KOPT-K1 (cell line): Measurements from ENCODE around the gene SHISA6.

ENCODE experiments used
- H3K27ac ChIP-seq: fragments of 200-600 bp; sonication (generic); 2 replicates; pipeline ENCODE4 v1.5.1; 2016; ENCODE audit warnings: antibody characterized with exemption, mild to moderate bottlenecking, low read depth, low read length; ENCODE audit not compliant: poor library complexity, severe bottlenecking
- H3K36me3 ChIP-seq: fragments of 200-600 bp; sonication (generic); 2 replicates; pipeline ENCODE4 v1.5.1; 2017; ENCODE audit warnings: antibody characterized with exemption, mild to moderate bottlenecking, low read length, moderate library complexity; ENCODE audit not compliant: insufficient read depth
- H3K9me3 ChIP-seq: fragments of 200-600 bp; sonication (generic); 2 replicates; pipeline ENCODE4 v1.5.1; 2017; ENCODE audit warnings: antibody characterized with exemption, low read length, mild to moderate bottlenecking; ENCODE audit not compliant: insufficient read depth, poor library complexity, severe bottlenecking

SHISA6 gene

DNA sequence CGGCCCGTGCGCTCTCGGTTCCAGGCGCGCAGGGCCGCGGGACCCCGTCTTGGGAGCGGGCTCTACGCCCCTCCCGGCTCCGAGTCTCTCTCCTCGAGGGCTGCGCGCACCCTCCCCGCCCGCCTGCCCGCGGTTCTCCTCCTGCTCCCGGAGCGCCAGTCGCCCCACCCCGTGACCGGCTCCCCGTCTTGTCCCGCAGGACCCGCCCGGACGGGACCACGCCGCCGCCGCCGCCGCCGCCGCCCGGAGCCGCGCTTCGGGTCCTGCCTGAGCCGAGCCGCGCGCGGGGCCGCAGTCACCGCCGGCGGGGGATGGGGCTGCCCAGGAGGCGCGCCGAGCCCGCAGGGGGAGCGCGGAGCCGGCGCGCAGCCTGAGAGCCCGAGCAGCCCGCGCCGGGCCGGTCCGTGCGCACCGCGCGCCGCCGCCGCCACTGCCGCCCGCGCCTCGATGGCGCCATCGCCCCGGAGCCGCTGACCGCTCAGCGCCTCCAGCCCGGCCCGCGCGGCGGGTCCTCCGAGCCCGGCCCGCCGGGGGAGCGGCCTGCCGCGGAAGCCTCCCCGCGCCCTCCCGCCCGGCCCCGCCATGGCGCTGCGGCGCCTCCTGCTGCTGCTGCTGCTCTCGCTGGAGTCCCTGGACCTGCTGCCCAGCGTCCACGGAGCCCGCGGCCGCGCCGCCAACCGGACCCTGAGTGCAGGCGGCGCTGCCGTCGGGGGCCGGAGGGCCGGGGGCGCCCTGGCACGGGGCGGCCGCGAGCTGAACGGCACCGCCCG lies at the start of gene SHISA6:
Gene SHISA6, plus strand, starts transcription at position 373 of the 770 bp plus-strand sequence.
- Histone ChIP-seq H3K27ac (no peak within 1 kb of the TSS), H3K9me3 (peaks cover 4% of the 10 kb centered on the region)

GRCh38 chr17:11195801-11196200 lies 45.2 kb upstream of the SHISA6 start:
- Histone ChIP-seq H3K36me3 (no peaks in the 10 kb centered on the region), H3K9me3 (no peaks in the 10 kb centered on the region), H3K27ac (no peak overlapping the region)

More for the DNA sequence above, at the start of gene SHISA6:
- no peaks in the 10 kb centered on the region for H3K36me3 ChIP-seq

DNA sequence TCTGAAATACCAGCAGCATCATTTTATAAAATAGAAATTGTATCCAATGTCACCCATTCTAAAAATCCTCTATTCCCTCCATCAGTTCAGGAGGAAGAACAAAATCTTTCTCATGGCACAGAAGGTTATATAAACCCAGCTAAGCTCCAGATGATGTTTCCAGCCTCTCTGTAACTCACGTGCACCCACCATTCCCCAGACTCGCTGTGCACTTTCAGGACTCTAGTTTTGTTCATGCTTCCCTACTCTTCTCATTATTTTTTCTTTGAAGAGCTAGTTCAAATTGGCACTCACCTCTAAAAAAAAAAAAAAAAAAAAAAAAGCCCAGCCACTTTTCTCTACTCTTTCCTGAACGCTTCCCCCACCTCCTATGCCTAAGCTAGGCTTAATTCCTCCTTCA lies 36.0 kb upstream of the SHISA6 start:
- H3K27ac ChIP-seq: no peak overlapping the region
- no peaks in the 10 kb centered on the region for H3K36me3 ChIP-seq
- peaks cover 3% of the 10 kb centered on the region for H3K9me3 ChIP-seq

GRCh38 chr17:11205659-11206058 lies 35.4 kb upstream of the SHISA6 start:
- Histone ChIP-seq H3K9me3 (peaks cover 10% of the 10 kb centered on the region), H3K36me3 (no peaks in the 10 kb centered on the region), H3K27ac (no peak overlapping the region)

DNA sequence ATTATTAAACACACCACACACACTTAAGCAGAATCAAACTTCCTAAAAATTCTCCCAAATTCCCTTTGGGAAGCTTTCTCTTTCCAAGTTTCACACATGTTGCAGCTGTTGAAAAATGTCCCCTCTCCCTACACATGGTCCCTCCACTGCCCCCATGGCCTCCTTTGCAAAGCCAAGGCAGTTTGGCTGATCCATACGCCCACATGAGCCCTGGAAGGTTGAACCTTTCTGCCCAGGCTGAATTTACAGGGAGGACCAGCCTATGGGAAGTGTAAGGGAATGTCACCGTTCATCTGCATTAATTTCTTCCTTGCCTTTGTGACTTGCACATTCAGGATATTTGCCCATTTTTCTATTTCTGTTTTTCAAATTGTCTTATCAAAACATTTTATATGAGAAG lies 31.1 kb upstream of the SHISA6 start:
- no peaks in the 10 kb centered on the region for H3K36me3 ChIP-seq
- no peak overlapping the region for H3K27ac ChIP-seq
- peaks cover 24% of the 10 kb centered on the region for H3K9me3 ChIP-seq

DNA sequence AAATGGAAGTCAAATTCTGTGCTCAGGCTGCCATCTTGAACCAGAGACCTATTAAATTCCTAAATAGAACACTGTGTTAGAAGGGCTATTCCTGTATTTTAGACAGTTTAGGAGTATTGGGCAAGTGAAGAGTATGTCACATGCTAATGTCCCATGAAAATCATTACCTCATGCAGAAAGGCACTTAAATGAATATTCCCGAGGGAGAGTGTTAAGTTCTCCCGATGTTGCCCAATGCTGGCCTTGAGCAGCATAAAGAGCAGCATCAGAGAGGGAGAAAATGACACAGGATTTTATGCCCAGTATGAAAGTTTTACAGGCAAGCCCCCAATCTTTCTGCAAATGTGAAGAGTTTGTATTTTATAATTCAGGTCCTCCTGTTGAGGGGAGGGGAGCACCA lies 28.2 kb upstream of the SHISA6 start:
- no peak overlapping the region for H3K27ac ChIP-seq

DNA sequence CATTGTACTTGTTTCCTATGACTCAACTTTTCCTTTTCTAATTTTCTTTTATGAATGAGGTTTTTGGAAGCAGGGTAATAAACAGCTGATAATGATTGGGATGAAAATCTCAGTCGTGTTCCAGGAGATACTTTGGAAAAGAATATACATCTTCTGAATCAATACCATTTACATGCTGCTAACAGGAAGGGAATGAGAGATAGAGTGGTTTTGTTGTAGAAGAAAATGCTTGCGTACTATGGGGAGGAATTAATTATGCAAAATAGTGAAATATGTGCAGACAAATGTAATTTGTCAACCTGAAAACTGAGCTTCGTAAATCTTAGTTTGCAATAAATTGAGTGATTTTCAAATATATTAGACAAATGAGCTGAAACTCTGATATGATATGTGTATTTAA lies 24.0 kb upstream of the SHISA6 start:
- H3K27ac ChIP-seq: no peak overlapping the region
- H3K36me3 ChIP-seq: no peaks in the 10 kb centered on the region
- H3K9me3 ChIP-seq: peaks cover under 1% of the 10 kb centered on the region

More for the DNA sequence above, 28.2 kb upstream of the SHISA6 start:
- H3K9me3 ChIP-seq: peaks cover 24% of the 10 kb centered on the region
- H3K36me3 ChIP-seq: no peaks in the 10 kb centered on the region

DNA sequence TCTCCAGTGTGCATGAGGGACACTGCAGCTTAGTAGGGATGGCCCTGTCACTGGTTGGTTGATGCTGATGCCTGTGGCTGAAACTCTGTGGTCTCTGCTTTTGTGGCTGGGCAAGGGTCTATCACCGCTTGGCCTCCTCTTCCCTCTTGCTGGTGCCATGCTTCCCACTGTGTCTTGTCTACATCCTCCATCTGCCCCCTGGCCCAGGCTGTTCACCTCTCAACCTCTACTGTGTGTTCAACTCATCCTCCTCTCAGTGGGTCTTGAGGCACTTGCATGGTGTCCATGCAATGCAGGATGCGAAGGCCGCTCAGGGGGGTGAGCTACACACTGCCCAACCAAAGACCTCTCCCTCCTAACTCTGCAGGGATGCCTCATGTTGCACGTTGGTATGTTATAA lies 19.8 kb upstream of the SHISA6 start:
- Histone ChIP-seq H3K36me3 (no peaks in the 10 kb centered on the region), H3K27ac (no peak overlapping the region), H3K9me3 (no peaks in the 10 kb centered on the region)

GRCh38 chr17:11221721-11222120 lies 19.3 kb upstream of the SHISA6 start:
- Histone ChIP-seq H3K9me3 (no peaks in the 10 kb centered on the region), H3K27ac (no peak overlapping the region), H3K36me3 (no peaks in the 10 kb centered on the region)

DNA sequence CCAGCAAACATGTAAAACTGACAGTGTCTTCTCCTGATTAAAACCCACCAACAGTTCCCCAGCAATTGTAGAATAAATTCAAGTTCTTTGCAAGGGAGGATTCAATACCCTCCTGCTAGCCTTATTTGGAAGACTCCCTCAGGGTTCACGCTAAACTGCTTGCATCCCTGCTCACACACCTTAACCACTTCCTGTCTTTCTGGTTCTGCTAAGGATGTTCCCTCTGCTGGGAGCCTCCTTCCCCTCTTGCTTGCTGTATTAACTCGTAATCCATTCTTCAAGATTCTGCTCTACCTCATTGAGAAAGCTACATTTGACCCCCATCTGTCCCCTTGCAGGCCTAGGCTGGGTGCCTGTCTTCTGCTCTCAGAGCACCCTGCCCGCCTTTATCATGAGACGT lies 2.3 kb upstream of the SHISA6 start:
- no peaks in the 10 kb centered on the region for H3K36me3 ChIP-seq
- no peak overlapping the region for H3K27ac ChIP-seq
- H3K9me3 ChIP-seq: peaks cover 4% of the 10 kb centered on the region

GRCh38 chr17:11239379-11239970 lies 1.5 kb upstream of the SHISA6 start:
- peaks cover 4% of the 10 kb centered on the region for H3K9me3 ChIP-seq

DNA sequence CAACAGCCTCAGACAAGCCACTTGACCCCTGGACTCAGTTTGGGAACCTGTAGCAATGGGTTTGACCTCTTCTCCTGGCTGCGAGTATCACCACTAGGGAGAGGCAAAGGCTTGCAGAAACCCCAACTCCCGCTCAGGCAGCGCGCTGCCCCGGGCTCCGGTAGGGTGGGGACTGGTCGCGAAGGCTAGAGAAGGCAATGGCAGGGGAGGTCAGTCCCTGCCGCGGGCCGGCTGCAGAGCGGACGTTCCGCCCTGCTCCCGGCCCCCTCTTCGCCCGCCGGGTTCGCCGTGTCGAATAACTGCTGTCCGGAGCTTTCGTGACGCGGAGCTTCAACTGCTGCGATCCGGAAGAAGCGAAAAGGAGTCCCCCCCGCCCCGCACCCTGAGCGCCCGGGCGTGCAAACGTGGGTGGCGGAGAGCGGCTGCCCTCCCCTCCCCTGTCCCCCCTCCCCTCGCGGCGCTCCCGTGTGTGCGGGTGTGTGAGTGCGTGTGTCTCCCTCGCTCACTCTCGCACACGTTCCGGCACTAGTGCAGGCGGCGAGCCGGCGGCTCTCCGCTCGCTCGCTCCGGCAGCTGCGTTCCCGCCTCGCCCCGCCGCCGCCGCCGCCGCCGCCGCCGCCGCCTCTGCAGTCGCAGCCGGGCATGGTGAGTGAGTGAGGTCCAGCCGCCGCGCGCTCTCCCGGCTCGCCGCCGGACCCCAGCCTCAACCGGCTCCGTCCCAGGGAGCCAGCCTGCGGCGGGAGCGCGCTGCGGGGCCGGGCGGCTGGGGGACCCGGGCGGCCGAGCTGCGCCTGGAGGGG lies 772 bp upstream of the SHISA6 start:
- no peak overlapping the region for H3K27ac ChIP-seq
- H3K36me3 ChIP-seq: no peaks in the 10 kb centered on the region
- peaks cover 4% of the 10 kb centered on the region for H3K9me3 ChIP-seq

More at GRCh38 chr17:11239379-11239970, 1.5 kb upstream of the SHISA6 start:
- no peak overlapping the region for H3K27ac ChIP-seq
- H3K36me3 ChIP-seq: no peaks in the 10 kb centered on the region

- Histone ChIP-seq H3K36me3 (no peaks in the 10 kb centered on the region), H3K27ac (no peak overlapping the region), H3K9me3 (peaks cover 4% of the 10 kb centered on the region)
These were observed 706 bp downstream of the SHISA6 start for GRCh38 chr17:11241611-11242226.

DNA sequence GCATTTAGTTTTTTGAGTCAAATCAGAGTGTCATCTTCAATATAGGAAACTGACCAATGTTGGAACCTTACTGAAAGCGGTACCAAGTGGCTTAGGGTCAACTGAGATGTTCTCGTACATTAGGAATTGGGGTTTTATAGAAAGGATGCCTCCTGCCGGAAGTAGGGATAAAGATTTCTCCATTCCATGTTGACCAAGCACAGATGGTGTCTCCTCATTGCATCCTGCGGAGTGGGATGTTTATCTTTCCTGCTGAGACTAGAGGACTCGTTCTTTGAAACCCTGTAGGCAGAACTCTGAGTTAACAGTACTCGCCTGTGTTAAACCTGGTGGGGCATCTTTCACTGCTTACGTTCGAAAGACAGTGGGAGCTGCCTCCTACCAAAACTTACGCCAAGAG lies 1.4 kb downstream of the SHISA6 start:
- no peaks in the 10 kb centered on the region for H3K36me3 ChIP-seq
- H3K9me3 ChIP-seq: peaks cover 4% of the 10 kb centered on the region
- H3K27ac ChIP-seq: no peak overlapping the region

GRCh38 chr17:11244776-11245175 lies 3.8 kb downstream of the SHISA6 start:
- no peak overlapping the region for H3K27ac ChIP-seq
- H3K9me3 ChIP-seq: peaks cover 4% of the 10 kb centered on the region
- H3K36me3 ChIP-seq: no peaks in the 10 kb centered on the region
